GM18951 (cell line): ENCODE measurements around the gene RAB7B.

ENCODE experiments used
- POLR2A ChIP-seq: IDR thresholded peaks from 4 replicates; pipeline ENCODE4 v1.6.1; 2011; ENCODE audit warnings: mild to moderate bottlenecking; ENCODE audit not compliant: insufficient read length, insufficient read depth; ENCODE audit errors: extremely low read depth
- in situ Hi-C: fragments of 300-500 bp; cut with MboI; formaldehyde crosslinking; loops from one replicate; pipeline ENCODE4 v1.12.0; 2022; ENCODE audit warnings: low sequenced_read_pairs, mixed read lengths, inconsistent platforms; ENCODE audit not compliant: unreplicated experiment

RAB7B gene

DNA sequence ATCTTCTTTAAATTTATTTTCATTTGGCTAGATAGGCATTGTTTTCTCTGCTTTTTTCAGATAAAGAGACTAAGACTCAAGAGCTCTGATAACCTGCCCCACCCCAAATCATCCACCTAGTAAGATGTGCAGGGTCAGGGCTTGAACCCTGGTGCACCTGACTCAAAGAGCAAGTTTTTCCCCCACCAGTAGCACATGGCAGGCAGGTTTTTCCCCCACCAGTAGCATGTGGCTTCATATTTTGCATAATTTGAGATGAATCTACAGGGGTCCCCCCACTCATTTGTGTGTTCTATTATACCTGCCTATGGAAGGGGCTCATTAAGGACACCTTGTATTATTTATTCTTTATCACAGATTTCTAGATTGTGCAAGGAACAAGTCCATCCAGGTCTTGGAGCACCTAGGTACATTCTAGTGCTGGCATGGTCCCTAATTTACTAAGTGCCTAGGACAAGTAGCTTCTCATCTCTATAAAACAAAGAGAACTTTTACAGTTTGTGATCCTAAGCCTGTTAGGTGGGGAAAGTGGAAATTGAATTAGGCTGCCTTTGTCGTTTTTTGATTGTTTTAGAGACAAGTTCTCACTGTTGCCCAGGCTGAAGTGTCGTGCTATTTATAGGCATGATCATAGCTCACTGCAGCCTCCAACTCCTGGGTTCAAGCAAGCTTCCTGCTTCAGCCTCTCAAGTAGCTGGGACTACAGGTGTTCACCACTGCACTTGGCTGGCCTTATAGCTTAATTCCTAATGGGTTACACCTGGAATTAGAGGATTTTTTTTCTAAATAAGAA lies 33.7 kb upstream of the RAB7B start:
- in situ Hi-C loops, result loop anchor here (5.0 kb wide), 1 partner anchor 70 kb away; no protein-coding TSS in a partner anchor
- TF ChIP-seq POLR2A, result no peak

DNA sequence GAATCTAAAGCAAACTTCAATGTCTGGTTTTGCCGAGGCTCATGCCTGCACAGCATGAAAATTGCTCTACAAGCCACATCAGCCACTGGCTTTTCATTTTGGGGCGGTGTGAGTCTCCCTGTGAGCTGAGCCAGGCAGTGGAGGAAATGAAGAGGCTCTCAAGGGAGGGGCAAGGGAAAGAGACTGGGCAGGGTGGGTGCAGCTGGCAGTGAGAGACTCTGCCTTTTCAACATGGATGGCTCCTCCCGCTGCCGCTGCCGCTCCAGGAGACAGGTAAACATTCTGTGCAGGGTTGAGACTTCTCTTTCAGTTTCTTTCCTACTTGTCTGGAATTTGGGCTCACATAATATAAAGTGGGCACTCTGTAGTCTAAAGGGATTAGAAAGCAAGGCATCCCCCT lies 31.8 kb upstream of the RAB7B start:
- TF ChIP-seq POLR2A, result no peak

DNA sequence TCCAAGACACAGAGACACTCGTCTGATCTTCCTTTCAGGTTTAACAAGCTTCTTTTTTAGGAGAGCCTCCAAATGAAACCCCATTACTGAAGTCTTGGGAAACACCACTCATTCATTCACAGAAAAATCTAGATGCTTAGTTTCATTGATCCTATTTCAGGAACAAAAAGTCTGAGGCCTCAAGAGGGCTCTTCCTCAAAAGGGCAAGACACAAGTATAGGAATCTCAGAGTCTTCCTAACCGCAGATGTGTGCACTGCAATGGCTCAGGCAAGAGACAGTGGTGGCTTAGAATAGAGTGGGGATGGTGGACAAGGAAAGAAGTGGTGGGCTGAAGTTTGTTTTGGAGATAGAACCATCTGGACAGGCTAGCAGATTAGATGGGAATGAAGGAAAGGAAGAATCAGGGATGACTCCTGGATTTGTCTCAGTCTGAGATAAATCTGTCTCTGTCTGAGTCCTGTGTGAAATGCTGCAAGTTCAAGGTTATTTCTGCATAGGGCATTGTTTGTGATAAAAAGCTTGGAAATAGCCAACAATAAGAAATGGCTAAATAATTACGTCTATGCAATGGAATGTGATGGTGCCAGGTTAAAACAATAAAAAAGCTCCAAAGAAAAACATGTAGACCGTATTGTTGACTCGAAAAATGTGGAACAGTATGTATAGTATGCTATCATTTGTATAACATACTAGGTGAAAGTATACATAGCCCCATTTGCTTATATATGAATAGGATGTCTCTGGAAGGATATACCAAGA lies 29.4 kb upstream of the RAB7B start:
- no peak for TF ChIP-seq POLR2A
- in situ Hi-C loops, result no loop called here

More for the DNA sequence above, 31.8 kb upstream of the RAB7B start:
- in situ Hi-C loops, result loop anchor here (5.0 kb wide), 1 partner anchor 72 kb away; no protein-coding TSS in a partner anchor

DNA sequence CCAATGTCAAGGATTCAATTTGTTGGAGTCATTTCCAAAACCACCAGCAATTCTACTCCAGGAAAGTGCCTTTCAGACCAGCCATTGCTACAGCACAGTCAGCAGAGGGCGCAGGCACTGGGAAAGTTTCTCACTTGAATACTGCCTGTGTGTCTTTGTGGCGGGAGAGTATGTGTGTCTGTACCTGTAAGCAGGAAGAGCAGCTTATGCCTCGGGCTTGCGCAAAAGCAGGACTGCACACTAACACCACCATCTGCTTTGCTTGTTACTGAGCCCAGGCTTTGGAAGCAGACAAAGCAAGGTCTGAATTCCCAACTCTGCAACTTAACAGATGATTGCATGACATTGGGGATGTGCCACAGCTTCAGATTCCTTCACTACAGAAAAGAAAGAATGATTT lies 27.5 kb upstream of the RAB7B start:
- in situ Hi-C loops, result no loop called here
- no peak for TF ChIP-seq POLR2A

DNA sequence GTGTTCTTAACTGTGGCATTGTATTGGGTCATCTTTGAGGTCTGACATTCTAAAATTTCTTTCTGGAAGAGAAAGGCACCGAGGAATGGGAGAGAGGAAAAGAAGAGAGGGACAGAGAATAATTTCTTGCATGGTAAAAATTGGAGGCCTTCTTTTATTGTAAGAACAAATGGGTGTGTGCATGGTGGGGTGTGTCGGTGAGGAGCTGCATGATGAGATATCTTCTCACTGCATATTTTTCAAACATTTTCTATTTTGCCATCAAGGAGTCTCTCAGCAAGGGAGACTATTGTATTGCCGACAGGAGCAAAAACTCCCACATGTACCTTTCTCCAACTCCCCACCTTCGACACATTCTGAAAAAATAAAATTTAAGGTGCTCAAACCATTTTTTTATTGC lies 27.0 kb upstream of the RAB7B start:
- in situ Hi-C loops, result no loop called here
- no peak for TF ChIP-seq POLR2A

DNA sequence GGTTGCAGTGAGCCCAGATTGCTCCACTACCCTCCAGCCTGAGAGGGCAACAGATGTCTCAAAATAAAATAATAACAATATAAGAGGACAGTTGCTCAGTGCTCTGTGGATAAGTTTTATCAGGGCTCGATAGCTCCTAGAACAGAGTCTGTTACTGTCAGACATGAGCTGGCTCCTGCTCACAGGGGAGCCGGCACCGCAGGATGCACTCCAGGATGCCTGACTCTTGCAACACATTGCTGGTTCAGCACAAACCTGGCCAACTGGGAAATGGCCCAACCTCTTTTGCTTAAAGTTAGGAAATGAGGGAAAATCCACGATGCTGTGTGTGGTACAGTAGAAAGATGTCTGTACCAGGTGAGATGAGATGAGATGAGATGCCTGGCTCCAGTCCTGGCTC lies 26.3 kb upstream of the RAB7B start:
- no peak for TF ChIP-seq POLR2A
- in situ Hi-C loops, result no loop called here

DNA sequence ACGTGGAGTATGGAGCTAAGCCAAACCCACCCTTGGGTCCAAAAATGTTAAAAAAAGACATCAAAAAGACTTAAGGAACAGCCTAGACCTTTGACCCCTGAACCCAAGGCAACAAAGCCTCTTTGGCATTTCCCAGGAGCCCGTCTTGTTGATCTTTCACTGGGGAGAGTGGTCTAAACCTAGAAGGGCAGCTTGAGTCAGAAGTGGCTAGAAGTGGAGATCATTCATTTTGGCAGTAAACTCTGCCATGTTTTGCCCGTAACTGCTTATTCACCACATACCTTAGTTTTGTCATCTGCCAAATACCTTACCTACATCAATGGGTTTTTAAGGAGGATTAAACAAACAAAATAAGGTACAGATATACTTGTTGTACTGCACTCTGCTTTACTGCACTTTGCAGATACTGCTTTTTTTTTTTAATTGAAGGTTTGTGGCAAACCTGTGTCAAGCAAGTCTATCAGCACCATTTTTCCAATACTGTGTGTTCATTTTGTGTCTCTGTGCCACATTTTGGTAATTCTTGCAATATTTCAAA lies 22.2 kb upstream of the RAB7B start:
- in situ Hi-C loops, result no loop called here

DNA sequence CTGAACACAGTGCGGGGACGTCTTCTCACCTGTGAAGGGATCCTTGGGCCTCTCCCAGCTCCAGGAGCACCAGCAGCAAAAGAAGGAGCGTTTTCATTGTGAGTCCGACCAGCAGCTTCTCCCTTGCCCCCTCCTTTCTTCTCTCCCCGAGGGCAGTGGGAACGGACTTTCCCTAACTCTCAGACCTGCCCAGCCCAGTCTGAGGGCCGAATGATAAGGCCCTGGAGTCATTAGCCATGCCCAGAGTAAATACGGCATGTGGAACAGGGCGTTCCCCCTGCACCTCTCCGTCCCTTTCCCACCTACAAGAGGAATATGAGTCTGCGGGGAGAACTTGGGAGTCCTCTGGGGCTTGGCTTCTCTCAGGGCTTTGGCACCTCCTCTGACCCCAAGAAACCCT lies 20.5 kb upstream of the RAB7B start, which contains the start of gene CTSE:
Gene CTSE, minus strand, starts transcription at position 201 of the 400 bp plus-strand sequence. Its CDS starts 104 bp downstream, at position 97.
- in situ Hi-C loops, result no loop called here
- no peak for TF ChIP-seq POLR2A

More for the DNA sequence above, 22.2 kb upstream of the RAB7B start:
- no peak for TF ChIP-seq POLR2A

DNA sequence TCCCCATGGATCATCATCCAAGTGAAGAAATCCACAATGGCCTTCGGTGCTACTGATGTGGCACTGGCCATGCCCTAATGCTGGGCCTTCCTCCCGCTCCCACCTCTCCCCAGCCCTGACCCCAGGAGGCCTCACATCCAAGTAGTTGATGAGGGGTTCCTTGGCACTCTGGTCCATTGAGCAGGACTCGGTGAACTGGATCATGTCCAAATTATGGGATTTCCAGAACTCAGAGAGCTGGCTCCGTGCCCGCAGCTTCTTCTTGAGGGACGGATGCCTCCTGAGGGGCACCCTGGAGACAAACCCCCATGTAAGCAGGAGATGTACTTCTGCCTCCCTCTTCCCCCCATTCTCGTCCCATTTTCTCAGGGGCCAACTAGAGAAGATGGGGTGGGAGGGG lies 19.6 kb upstream of the RAB7B start:
- in situ Hi-C loops, result no loop called here
- no peak for TF ChIP-seq POLR2A

DNA sequence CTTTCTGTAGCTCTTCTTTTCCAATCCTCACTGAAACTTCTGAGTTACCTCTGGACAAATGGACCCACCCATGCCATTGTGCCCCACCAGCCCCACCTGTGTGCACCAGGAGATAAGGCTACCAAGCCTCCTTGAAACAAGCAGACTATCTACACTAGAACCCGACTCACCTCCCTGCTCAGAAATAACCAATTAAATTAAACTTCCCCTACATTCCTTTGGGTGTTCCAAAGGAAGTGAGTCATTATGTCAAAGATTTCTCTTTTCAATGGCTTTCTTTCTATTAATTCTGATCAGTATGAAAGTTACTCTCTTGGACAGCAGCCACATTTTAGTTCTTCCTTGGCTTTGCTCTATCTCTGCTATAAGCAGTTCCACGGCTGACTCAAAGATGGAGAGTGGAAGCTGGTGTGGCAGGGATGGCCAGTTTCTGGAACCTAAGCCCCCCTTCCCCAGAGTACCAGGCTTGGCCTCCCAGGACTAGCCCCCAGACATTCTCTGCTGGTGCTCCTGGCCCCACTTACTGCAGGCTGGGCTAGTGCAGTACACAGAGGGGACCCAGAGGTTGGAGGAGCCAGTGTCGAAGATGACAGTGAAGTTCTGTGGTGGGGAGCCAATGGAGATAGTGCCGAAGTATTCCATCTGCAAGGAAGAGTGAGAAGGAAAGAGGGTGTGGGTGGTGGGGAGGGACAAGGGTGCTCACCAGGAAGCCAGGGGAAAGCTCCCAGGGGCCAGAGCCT lies 18.6 kb upstream of the RAB7B start:
- TF ChIP-seq POLR2A, result no peak
- in situ Hi-C loops, result no loop called here

DNA sequence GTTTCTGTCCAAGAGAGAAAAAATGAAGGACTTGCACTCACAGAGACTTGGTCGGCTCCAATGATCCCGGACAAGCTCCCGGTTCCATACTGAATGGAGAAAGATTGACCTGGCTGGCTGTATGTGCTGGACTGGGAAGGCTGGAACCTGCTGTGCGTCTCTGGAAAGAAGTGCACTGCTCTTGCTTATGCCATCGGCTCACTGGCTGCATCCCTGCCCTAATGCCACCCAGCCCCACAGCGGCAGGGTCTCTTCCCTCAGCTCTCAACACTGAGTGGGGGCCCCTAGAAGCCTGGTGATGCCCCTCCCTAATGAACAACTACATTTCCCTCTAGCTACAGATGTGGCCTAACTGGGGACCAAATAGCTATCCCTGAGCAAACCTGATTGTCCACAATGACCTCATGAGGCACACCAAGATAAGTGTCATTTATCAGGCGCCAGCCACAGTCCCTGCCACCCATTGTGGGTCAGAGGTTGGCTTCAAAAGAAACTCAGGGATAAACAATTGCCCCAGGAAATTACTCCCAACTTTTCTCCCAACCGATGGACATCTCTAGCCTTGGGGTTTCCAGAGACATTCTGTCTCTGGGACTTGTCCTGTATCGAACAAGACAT lies 17.9 kb upstream of the RAB7B start:
- in situ Hi-C loops, result no loop called here

DNA sequence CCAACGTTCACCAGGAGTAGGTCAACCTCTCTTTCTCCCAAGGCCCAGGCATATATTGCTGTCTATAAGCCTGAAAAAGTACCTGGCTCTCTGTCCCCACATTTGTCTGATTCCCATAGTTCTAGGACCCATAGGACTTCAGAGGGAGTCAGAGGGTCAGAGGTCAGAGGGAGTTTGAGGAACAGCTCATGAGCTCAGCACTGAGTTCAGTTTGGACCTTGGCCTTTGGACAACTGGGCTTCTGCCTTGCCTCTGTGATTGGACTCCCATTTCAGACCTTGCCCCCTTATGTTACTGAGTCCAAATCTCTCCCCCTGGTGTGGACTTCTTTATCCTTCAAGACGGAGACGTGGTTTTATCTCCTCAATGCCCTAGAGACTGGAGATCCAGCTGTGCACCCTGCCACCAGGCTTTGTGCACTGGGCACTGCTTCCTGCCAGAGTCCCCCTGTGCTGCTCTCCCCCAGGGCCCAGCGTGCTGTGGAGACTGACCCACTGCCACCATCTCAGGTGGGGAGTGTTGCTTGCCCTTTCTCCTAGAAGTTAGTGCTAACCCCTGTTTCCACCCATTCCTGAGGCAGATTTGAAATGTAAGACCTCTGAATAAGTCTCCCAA lies 17.3 kb upstream of the RAB7B start:
- no peak for TF ChIP-seq POLR2A

More for the DNA sequence above, 17.9 kb upstream of the RAB7B start:
- no peak for TF ChIP-seq POLR2A

More for the DNA sequence above, 17.3 kb upstream of the RAB7B start:
- in situ Hi-C loops, result no loop called here
